ENCODE results near the gene TP53BP1. TPM values are rescaled to one million over a fixed set of nuclear protein-coding genes. Genes with fewer than 3 reads are reported as not detected.

TP53BP1 gene
- total RNA-seq, 1 experiment from 2014 or later = 54.1 TPM

DNA sequence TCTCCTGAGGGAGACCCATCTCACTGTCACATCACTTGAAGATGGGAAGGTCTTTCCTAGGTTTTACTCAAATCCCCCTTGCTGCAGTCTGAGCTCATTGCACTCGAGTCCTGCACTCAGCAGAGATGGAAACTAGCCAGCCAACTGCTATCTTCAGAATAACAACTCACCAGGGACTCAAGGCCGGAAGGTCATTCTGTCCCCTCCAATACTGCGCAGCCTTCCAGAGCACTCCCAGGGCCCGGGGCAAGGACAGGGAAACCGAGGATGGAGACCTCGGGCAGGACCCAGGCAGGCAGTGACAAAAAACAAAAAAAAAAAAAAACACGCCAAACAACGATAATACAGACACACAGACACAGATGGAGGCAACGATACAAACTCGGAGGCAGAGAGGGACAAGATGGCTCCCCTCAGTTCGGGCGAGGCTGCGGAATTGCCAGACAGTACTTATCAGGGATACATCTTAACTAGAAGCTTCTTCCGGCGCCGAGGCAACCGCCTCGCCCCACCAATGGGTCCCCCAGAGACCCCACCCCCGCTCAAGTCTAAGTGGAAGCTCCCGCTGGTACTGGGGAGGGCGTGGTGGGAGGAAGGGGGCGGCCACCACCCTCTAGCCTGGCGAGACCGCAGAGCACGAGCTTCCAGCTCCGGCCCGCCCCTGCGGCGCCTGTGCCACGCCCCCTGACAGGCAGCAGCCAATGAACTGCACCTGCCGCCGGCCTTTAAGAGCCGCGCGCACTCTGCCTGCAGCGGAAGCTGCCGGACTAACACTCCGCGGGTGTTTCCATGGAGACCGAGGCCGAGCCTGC is 17.4 kb upstream of the TP53BP1 start:
- ChIA-PET POLR2A (interaction anchor here (0.6 to 1.7 kb wide), 4 partner anchors 17 to 1380 kb away, joined by 3 to 8 read pairs (median 4); partner anchors contain the start of genes TP53BP1, TUBGCP4 and ZSCAN29), RAD21 (ENCODE audit: low non-redundant PET in 1 of 2, low total read pairs in 2 of 2, uncharacterized antibody in 2 of 2, unreplicated experiment in 2 of 2) (interaction anchor here in 1 of 2 experiments (0.5 to 0.6 kb wide), 2 partner anchors 307 to 1670 kb away, joined by 3 read pairs; no protein-coding TSS in a partner anchor), CTCF (interaction anchor here (0.8 to 2.0 kb wide), 7 partner anchors 10 to 267 kb away, joined by 3 to 6 read pairs (median 4); partner anchors contain the start of genes ELL3 and TP53BP1)
- Histone ChIP-seq H4K20me1 (ENCODE audit: insufficient read depth) (no peaks in the 10 kb centered on the region), H3K4me2 (ENCODE audit: low read length) (peak overlapping the region; percentile 99), H3K27me3 (ENCODE audit: insufficient read depth, low read length) (no peaks in the 10 kb centered on the region), H3K9me2 (ENCODE audit: insufficient read depth) (no peaks in the 10 kb centered on the region), H3K4me3 (replicated peaks in 1 of 2; ENCODE audit: low read depth in 1 of 2, low read length in 2 of 2) (peak overlapping the region; percentile 69 to 79), H3K9ac (ENCODE audit: low read length) (peak overlapping the region; percentile 81), H3K9me3 (ENCODE audit: control insufficient read depth in 1 of 2, insufficient read depth in 1 of 2, low read depth in 1 of 2, low read length in 2 of 2) (no peaks in the 10 kb centered on the region), H2AFZ (ENCODE audit: low read depth, low read length, poor library complexity, severe bottlenecking) (peak overlapping the region; percentile 73), H3K36me3 (ENCODE audit: control insufficient read depth in 1 of 2, insufficient read depth in 2 of 2, low read length in 2 of 2) (no peaks in the 10 kb centered on the region), H3K27ac (ENCODE audit: low read depth, low read length) (peak overlapping the region; percentile 73), H3K4me1 (ENCODE audit: control insufficient read depth in 1 of 2, insufficient read depth in 2 of 2, low read length in 2 of 2) (peaks cover 21 to 25% of the 10 kb centered on the region in 2 experiments), H3K79me2 (ENCODE audit: insufficient read depth, low read length) (no peaks in the 10 kb centered on the region)
- TF ChIP-seq SIN3A (IDR thresholded peaks at IDR 0.05; ENCODE audit: low read depth) (no peak), CEBPB (IDR thresholded peaks at IDR 0.05; ENCODE audit: low read depth) (no peak), CTCF (IDR thresholded peaks at IDR 0.05 in 2 of 3, conservative IDR thresholded peaks at IDR 0.05 in 1 of 3; ENCODE audit: borderline replicate concordance in 1 of 3, insufficient read depth in 1 of 3, low read depth in 2 of 3, low read length in 2 of 3) (0 out of 6 replicates have a peak, but pooled peaks of 1 of the 3 experiments have one; percentile 18), EZH2 (IDR thresholded peaks at IDR 0.05) (no peak), SP1 (IDR thresholded peaks at IDR 0.05; ENCODE audit: low read depth) (peak; percentile 47), POLR2AphosphoS5 (IDR thresholded peaks at IDR 0.05; ENCODE audit: low read depth, low read length) (peak; percentile 65), POLR2A (IDR thresholded peaks at IDR 0.05; ENCODE audit: borderline replicate concordance, extremely low read depth, insufficient read depth, insufficient read length) (peak; percentile 28), FOSL1 (IDR thresholded peaks at IDR 0.05; ENCODE audit: low read depth) (no peak), MAX (IDR thresholded peaks at IDR 0.05) (peak; percentile 84), TCF7L2 (IDR thresholded peaks at IDR 0.05; ENCODE audit: borderline replicate concordance, extremely low read depth, insufficient read depth, insufficient read length) (peak; percentile 77), EGR1 (IDR thresholded peaks at IDR 0.05; ENCODE audit: low read depth) (peak; percentile 31; the same call in 1 of the 2 replicates), YY1 (IDR thresholded peaks at IDR 0.05; ENCODE audit: extremely low read depth, insufficient replicate concordance, low read depth, low read length) (peak; percentile 24), EZH2phosphoT487 (IDR thresholded peaks at IDR 0.05; ENCODE audit: borderline replicate concordance) (no peak)
- DNase-seq (ENCODE audit: low read depth, low spot score) = peak; percentile 93
- peak; percentile 93 for ATAC-seq
- intact Hi-C loops (cut with micrococcal nuclease) = no loop called here
- TSS peak; percentile 87 for BruUV-seq (replicated peaks)

Measured in HCT116 (cell line).